SJSA1 (cell line): ENCODE measurements around the gene TEDDM1. TPM values are rescaled to one million over a fixed set of nuclear protein-coding genes. Genes with fewer than 3 reads are reported as not detected.
"Not testable (repeated sequence)": the region's sequence is repeated elsewhere in the genome, so short reads cannot be mapped to it uniquely, and the experiment has no call there.

Experiments used
- DNase-seq, 2 experiments: peaks; one replicate each; pipeline ENCODE4 v3.0.0-alpha.2; 2015 to 2020; ENCODE audit warnings: low spot score in 2 of 2, low read depth in 1 of 2
- H3K27ac ChIP-seq: fragments of 250-450 bp; sonication (Bioruptor Pico); 2 replicates; pipeline ENCODE4 v1.5.1; 2020; ENCODE audit warnings: mild to moderate bottlenecking, moderate library complexity
- H3K27me3 ChIP-seq: fragments of 250-450 bp; sonication (Bioruptor Pico); replicated peaks from 2 replicates; pipeline ENCODE4 v1.5.1; 2020; ENCODE audit warnings: mild to moderate bottlenecking, moderate library complexity
- H3K36me3 ChIP-seq: fragments of 250-450 bp; sonication (Bioruptor Pico); 2 replicates; pipeline ENCODE4 v1.5.1; 2020; ENCODE audit warnings: mild to moderate bottlenecking
- H3K4me1 ChIP-seq: fragments of 250-450 bp; sonication (Bioruptor Pico); replicated peaks from 2 replicates; pipeline ENCODE4 v1.6.1; 2021; ENCODE audit warnings: mild to moderate bottlenecking
- H3K4me3 ChIP-seq: fragments of 250-450 bp; sonication (Bioruptor Pico); 2 replicates; pipeline ENCODE4 v1.5.1; 2020; ENCODE audit warnings: mild to moderate bottlenecking
- H3K9me3 ChIP-seq: fragments of 250-450 bp; sonication (Bioruptor Pico); replicated peaks from 2 replicates; pipeline ENCODE4 v1.5.1; 2020; ENCODE audit warnings: mild to moderate bottlenecking
- total RNA-seq: library from RNA; depleted of rRNA; stranded (reverse); fragments of >200 nt; shearing (Covaris generic); gene quantifications from 2 replicates; pipeline ENCODE4 v1.2.3, GENCODE V29; 2014

The TEDDM1 gene
- total RNA-seq, 1 experiment from 2014 or later, result not detected

- Histone ChIP-seq H3K9me3 (no peaks in the 10 kb centered on the region), H3K4me3 (no peak overlapping the region), H3K27me3 (no peaks in the 10 kb centered on the region), H3K4me1 (no peaks in the 10 kb centered on the region), H3K36me3 (peaks cover 68% of the 10 kb centered on the region), H3K27ac (no peak overlapping the region)
- DNase-seq, result no peak
These were observed 17.3 kb downstream of the TEDDM1 start for GRCh38 chr1:182383037-182383661.

GRCh38 chr1:182381962-182382819, 18.3 kb downstream of the TEDDM1 start:
- Histone ChIP-seq H3K9me3 (no peaks in the 10 kb centered on the region), H3K27me3 (no peaks in the 10 kb centered on the region), H3K27ac (no peak overlapping the region), H3K36me3 (peaks cover 58% of the 10 kb centered on the region), H3K4me3 (no peak overlapping the region), H3K4me1 (no peaks in the 10 kb centered on the region)
- DNase-seq, result no peak

GRCh38 chr1:182380199-182380598, 20.3 kb downstream of the TEDDM1 start:
- H3K36me3 ChIP-seq, result peaks cover 38% of the 10 kb centered on the region
- no peak for DNase-seq
- no peaks in the 10 kb centered on the region for H3K27me3 ChIP-seq
- no peak overlapping the region for H3K4me3 ChIP-seq
- no peaks in the 10 kb centered on the region for H3K4me1 ChIP-seq
- no peak overlapping the region for H3K27ac ChIP-seq
- H3K9me3 ChIP-seq, result no peaks in the 10 kb centered on the region

GRCh38 chr1:182379781-182380180, 20.7 kb downstream of the TEDDM1 start:
- not testable (repeated sequence) for H3K27me3 ChIP-seq, H3K27ac ChIP-seq, H3K4me1 ChIP-seq, H3K9me3 ChIP-seq, DNase-seq, H3K4me3 ChIP-seq
- peaks cover 36% of the 10 kb centered on the region for H3K36me3 ChIP-seq

- no peak overlapping the region for H3K27ac ChIP-seq
- H3K4me1 ChIP-seq, result no peaks in the 10 kb centered on the region
- peaks cover 9% of the 10 kb centered on the region for H3K36me3 ChIP-seq
- DNase-seq, result no peak
- H3K9me3 ChIP-seq, result no peaks in the 10 kb centered on the region
- H3K4me3 ChIP-seq, result no peak overlapping the region
- H3K27me3 ChIP-seq, result no peaks in the 10 kb centered on the region
These were observed 23.4 kb downstream of the TEDDM1 start for GRCh38 chr1:182376936-182377574.

GRCh38 chr1:182374101-182374834, 26.2 kb downstream of the TEDDM1 start:
- DNase-seq, result no peak
- H3K27ac ChIP-seq, result no peak overlapping the region
- H3K36me3 ChIP-seq, result no peaks in the 10 kb centered on the region
- H3K4me1 ChIP-seq, result no peaks in the 10 kb centered on the region
- no peaks in the 10 kb centered on the region for H3K9me3 ChIP-seq
- H3K4me3 ChIP-seq, result no peak overlapping the region
- H3K27me3 ChIP-seq, result no peaks in the 10 kb centered on the region

- Histone ChIP-seq H3K4me1 (no peaks in the 10 kb centered on the region), H3K9me3 (no peaks in the 10 kb centered on the region), H3K4me3 (no peak overlapping the region), H3K27ac (no peak overlapping the region), H3K27me3 (no peaks in the 10 kb centered on the region; the same call in 1 of the 2 replicates), H3K36me3 (no peaks in the 10 kb centered on the region)
- no peak for DNase-seq
These were observed 29.9 kb downstream of the TEDDM1 start for GRCh38 chr1:182370532-182370931.

- no peak overlapping the region for H3K4me3 ChIP-seq
- no peak overlapping the region for H3K27ac ChIP-seq
These were observed 31.6 kb downstream of the TEDDM1 start for GRCh38 chr1:182368903-182369302.

GRCh38 chr1:182368358-182368757, 32.1 kb downstream of the TEDDM1 start:
- H3K4me3 ChIP-seq, result no peak overlapping the region
- no peaks in the 10 kb centered on the region; the same call in 1 of the 2 replicates for H3K27me3 ChIP-seq
- no peaks in the 10 kb centered on the region for H3K36me3 ChIP-seq
- H3K4me1 ChIP-seq, result no peaks in the 10 kb centered on the region
- no peak overlapping the region for H3K27ac ChIP-seq
- no peak for DNase-seq
- H3K9me3 ChIP-seq, result no peaks in the 10 kb centered on the region

More at GRCh38 chr1:182368903-182369302, 31.6 kb downstream of the TEDDM1 start:
- DNase-seq, result no peak
- no peaks in the 10 kb centered on the region for H3K36me3 ChIP-seq
- no peaks in the 10 kb centered on the region for H3K4me1 ChIP-seq
- H3K27me3 ChIP-seq, result no peaks in the 10 kb centered on the region; the same call in 1 of the 2 replicates
- no peaks in the 10 kb centered on the region for H3K9me3 ChIP-seq

- Histone ChIP-seq H3K9me3 (no peaks in the 10 kb centered on the region), H3K4me1 (no peaks in the 10 kb centered on the region), H3K4me3 (no peak overlapping the region), H3K36me3 (no peaks in the 10 kb centered on the region), H3K27ac (no peak overlapping the region), H3K27me3 (no peaks in the 10 kb centered on the region; the same call in 1 of the 2 replicates)
- no peak for DNase-seq
These were observed 32.5 kb downstream of the TEDDM1 start for GRCh38 chr1:182367926-182368325.

- Histone ChIP-seq H3K36me3 (no peaks in the 10 kb centered on the region), H3K4me1 (no peaks in the 10 kb centered on the region), H3K27me3 (no peaks in the 10 kb centered on the region; the same call in 1 of the 2 replicates), H3K27ac (no peak overlapping the region), H3K4me3 (no peak overlapping the region), H3K9me3 (no peaks in the 10 kb centered on the region)
- no peak for DNase-seq
These were observed 33.9 kb downstream of the TEDDM1 start for GRCh38 chr1:182366596-182366995.

- Histone ChIP-seq H3K27me3 (no peaks in the 10 kb centered on the region), H3K4me3 (no peak overlapping the region), H3K27ac (no peak overlapping the region), H3K36me3 (no peaks in the 10 kb centered on the region), H3K9me3 (no peaks in the 10 kb centered on the region), H3K4me1 (no peaks in the 10 kb centered on the region)
- DNase-seq, result no peak
These were observed 40.8 kb downstream of the TEDDM1 start for GRCh38 chr1:182359645-182360044.

- H3K27me3 ChIP-seq, result no peaks in the 10 kb centered on the region
- H3K4me3 ChIP-seq, result no peak overlapping the region
- H3K9me3 ChIP-seq, result no peaks in the 10 kb centered on the region
- H3K4me1 ChIP-seq, result no peaks in the 10 kb centered on the region
- DNase-seq, result no peak
- H3K27ac ChIP-seq, result no peak overlapping the region
- no peaks in the 10 kb centered on the region for H3K36me3 ChIP-seq
These were observed 42.6 kb downstream of the TEDDM1 start for GRCh38 chr1:182357913-182358312.
